Coronary artery (tissue), 2 donors: ENCODE data around the gene RAD9A.

ENCODE experiments used
- DNase-seq: peaks from one replicate; pipeline ENCODE4 v3.0.0-alpha.2; 2017; ENCODE audit warnings: low spot score
- H3K27ac ChIP-seq, 2 donors: fragments of 200-600 bp; sonication (generic); one replicate each; pipeline ENCODE4 v1.5.1; 2016 to 2019
- H3K4me3 ChIP-seq: fragments of 200-600 bp; sonication (generic); 2 replicates; pipeline ENCODE4 v1.5.1; 2016; ENCODE audit warnings: mild to moderate bottlenecking, moderate library complexity
- CTCF ChIP-seq: fragments of 200-600 bp; sonication (generic); IDR thresholded peaks from one replicate; pipeline ENCODE4 v1.5.1; 2019; ENCODE audit warnings: antibody characterized with exemption

The RAD9A gene

GRCh38 chr11:67393990-67394389 lies 2.2 kb downstream of the RAD9A start:
- no peak overlapping the region for H3K4me3 ChIP-seq

GRCh38 chr11:67395555-67396258 lies 3.9 kb downstream of the RAD9A start:
- Histone ChIP-seq H3K27ac (no peak overlapping the region), H3K4me3 (no peak overlapping the region)
- no peak for DNase-seq
- TF ChIP-seq CTCF: no peak

More at GRCh38 chr11:67393990-67394389, 2.2 kb downstream of the RAD9A start:
- no peak for DNase-seq
- H3K27ac ChIP-seq: no peak overlapping the region
- no peak for TF ChIP-seq CTCF

GRCh38 chr11:67396259-67396581 lies 4.4 kb downstream of the RAD9A start:
- TF ChIP-seq CTCF: no peak
- no peak for DNase-seq
- H3K4me3 ChIP-seq: no peak overlapping the region
- H3K27ac ChIP-seq: no peak overlapping the region

- no peak for DNase-seq
- no peak overlapping the region for H3K4me3 ChIP-seq
- TF ChIP-seq CTCF: no peak
- no peak overlapping the region for H3K27ac ChIP-seq
These were observed 5.0 kb downstream of the RAD9A start for GRCh38 chr11:67396587-67397389.

- no peak for TF ChIP-seq CTCF
- H3K27ac ChIP-seq: no peak overlapping the region
- no peak for DNase-seq
- no peak overlapping the region for H3K4me3 ChIP-seq
These were observed 5.8 kb downstream of the RAD9A start for GRCh38 chr11:67397536-67397935.

GRCh38 chr11:67397986-67398660 lies 6.3 kb downstream of the RAD9A start:
- Histone ChIP-seq H3K27ac (no peak overlapping the region), H3K4me3 (no peak overlapping the region)
- no peak for TF ChIP-seq CTCF
- no peak for DNase-seq
